Loucy (cell line): ENCODE measurements around the gene STRN.

Experiments used
- H2AFZ ChIP-seq: fragments of 200-600 bp; sonication (generic); 2 replicates; pipeline ENCODE4 v1.6.0; 2016; ENCODE audit warnings: antibody characterized with exemption, mild to moderate bottlenecking, low read length, moderate library complexity
- H3F3A ChIP-seq: fragments of 200-600 bp; 2 replicates; pipeline ENCODE4 v1.6.0; 2016; ENCODE audit warnings: antibody characterized with exemption, low read depth, mild to moderate bottlenecking
- H3K27me3 ChIP-seq: fragments of 200-600 bp; sonication (generic); 2 replicates; pipeline ENCODE4 v1.6.1; 2014; ENCODE audit warnings: low read length, mild to moderate bottlenecking; ENCODE audit not compliant: insufficient read depth, poor library complexity, severe bottlenecking
- H3K36me3 ChIP-seq: fragments of 200-600 bp; sonication (generic); 2 replicates; pipeline ENCODE4 v1.6.1; 2016; ENCODE audit warnings: low read length; ENCODE audit not compliant: insufficient read depth
- H3K4me1 ChIP-seq: fragments of 200-600 bp; sonication (generic); 2 replicates; pipeline ENCODE4 v1.5.1; 2014; ENCODE audit warnings: low read length, mild to moderate bottlenecking; ENCODE audit not compliant: insufficient read depth, poor library complexity, severe bottlenecking
- H3K4me2 ChIP-seq: fragments of 200-600 bp; sonication (generic); 2 replicates; pipeline ENCODE4 v1.6.0; 2014; ENCODE audit warnings: antibody characterized with exemption, low read length, low read depth, mild to moderate bottlenecking; ENCODE audit not compliant: poor library complexity, severe bottlenecking
- H3K4me3 ChIP-seq: fragments of 200-600 bp; sonication (generic); 2 replicates; pipeline ENCODE4 v1.5.1; 2014; ENCODE audit warnings: low read length, mild to moderate bottlenecking, mixed read lengths; ENCODE audit not compliant: poor library complexity, severe bottlenecking
- H3K79me2 ChIP-seq: fragments of 200-600 bp; sonication (generic); 2 replicates; pipeline ENCODE4 v1.6.1; 2014; ENCODE audit warnings: low read length; ENCODE audit not compliant: insufficient read depth
- H3K9ac ChIP-seq: fragments of 200-600 bp; sonication (generic); 2 replicates; pipeline ENCODE4 v1.6.0; 2014; ENCODE audit warnings: mild to moderate bottlenecking, low read depth, low read length, moderate library complexity; ENCODE audit not compliant: poor library complexity, severe bottlenecking
- H3K9me2 ChIP-seq: fragments of 200-600 bp; sonication (generic); replicated peaks from 2 replicates; pipeline ENCODE4 v1.6.1; 2016; ENCODE audit warnings: low read depth, low read length, mixed read lengths
- H3K9me3 ChIP-seq: fragments of 200-600 bp; sonication (generic); 2 replicates; pipeline ENCODE4 v1.6.1; 2014; ENCODE audit warnings: mild to moderate bottlenecking, antibody characterized with exemption, low read length, low read depth; ENCODE audit not compliant: insufficient read depth
- H4K20me1 ChIP-seq: fragments of 200-600 bp; sonication (generic); 2 replicates; pipeline ENCODE4 v1.6.0; 2014; ENCODE audit warnings: antibody characterized with exemption, low read length, mild to moderate bottlenecking; ENCODE audit not compliant: insufficient read depth, poor library complexity, severe bottlenecking
- EZH2phosphoT487 ChIP-seq: fragments of 200-600 bp; IDR thresholded peaks from 2 replicates; pipeline ENCODE4 v1.6.1; 2018; ENCODE audit warnings: antibody characterized with exemption, mild to moderate bottlenecking, moderate library complexity, borderline replicate concordance
- TF ChIP-seq, protein P1 (sequence below): fragments of 200-600 bp; sonication (generic); conservative IDR thresholded peaks from 2 replicates; pipeline ENCODE4 v1.5.1; 2014; ENCODE audit warnings: mild to moderate bottlenecking, antibody characterized with exemption, low read length

The STRN gene, protein sequence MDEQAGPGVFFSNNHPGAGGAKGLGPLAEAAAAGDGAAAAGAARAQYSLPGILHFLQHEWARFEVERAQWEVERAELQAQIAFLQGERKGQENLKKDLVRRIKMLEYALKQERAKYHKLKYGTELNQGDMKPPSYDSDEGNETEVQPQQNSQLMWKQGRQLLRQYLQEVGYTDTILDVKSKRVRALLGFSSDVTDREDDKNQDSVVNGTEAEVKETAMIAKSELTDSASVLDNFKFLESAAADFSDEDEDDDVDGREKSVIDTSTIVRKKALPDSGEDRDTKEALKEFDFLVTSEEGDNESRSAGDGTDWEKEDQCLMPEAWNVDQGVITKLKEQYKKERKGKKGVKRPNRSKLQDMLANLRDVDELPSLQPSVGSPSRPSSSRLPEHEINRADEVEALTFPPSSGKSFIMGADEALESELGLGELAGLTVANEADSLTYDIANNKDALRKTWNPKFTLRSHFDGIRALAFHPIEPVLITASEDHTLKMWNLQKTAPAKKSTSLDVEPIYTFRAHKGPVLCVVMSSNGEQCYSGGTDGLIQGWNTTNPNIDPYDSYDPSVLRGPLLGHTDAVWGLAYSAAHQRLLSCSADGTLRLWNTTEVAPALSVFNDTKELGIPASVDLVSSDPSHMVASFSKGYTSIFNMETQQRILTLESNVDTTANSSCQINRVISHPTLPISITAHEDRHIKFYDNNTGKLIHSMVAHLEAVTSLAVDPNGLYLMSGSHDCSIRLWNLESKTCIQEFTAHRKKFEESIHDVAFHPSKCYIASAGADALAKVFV

DNA sequence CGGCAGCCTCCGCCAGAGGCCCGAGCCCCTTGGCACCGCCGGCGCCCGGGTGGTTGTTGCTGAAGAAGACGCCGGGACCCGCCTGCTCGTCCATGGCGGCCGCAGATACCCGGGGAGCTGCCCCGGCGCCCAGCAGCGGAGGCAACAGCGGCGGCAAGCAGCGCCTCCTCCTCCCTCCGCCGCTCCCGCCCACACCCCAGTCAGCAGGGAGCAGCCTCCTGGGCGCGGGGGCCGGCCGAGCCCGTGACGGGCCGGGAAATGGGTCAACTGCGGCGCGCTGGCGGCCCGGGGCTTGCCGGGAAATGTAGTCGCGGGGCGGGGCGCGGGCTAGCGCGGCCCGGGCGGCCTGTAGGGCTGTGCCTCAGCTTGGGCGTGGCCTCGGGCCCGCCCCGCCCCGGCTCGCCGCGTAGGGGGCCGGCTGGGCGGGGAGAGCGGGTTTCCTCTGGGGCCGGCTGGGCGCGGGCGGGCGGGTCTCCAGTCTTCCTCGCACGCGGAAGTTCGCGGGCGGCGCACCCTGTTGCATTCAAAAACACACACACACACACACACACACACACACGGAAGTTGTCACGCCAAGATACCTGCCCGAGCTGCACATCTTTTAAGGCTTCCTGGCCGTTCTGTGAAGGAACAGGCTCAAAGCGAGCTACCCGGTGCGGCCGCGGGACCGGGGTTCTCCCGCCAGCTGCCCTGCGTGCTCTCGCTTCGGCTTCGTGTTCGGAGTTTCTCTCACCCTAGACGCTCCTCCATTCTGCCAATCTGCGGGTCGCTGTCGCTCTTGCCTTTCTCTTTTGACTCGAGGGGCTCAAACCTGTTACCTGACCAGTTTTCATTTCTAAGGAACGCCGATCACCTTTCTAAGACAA is at the start of gene STRN:
TSS of gene STRN (minus strand) at position 167 of the 866 bp plus-strand sequence. CDS start at position 94, 73 bp downstream.
- H3K36me3 ChIP-seq = no peaks in the 10 kb centered on the region
- H3K9ac ChIP-seq = peak within 1 kb of the TSS; percentile 85
- H3K9me3 ChIP-seq = no peaks in the 10 kb centered on the region
- no peaks in the 10 kb centered on the region for H3K9me2 ChIP-seq
- peaks cover 14% of the 10 kb centered on the region for H4K20me1 ChIP-seq
- peak within 1 kb of the TSS; percentile 81 for H2AFZ ChIP-seq
- TF ChIP-seq EZH2phosphoT487 = no peak
- TF ChIP-seq, protein P1, sequence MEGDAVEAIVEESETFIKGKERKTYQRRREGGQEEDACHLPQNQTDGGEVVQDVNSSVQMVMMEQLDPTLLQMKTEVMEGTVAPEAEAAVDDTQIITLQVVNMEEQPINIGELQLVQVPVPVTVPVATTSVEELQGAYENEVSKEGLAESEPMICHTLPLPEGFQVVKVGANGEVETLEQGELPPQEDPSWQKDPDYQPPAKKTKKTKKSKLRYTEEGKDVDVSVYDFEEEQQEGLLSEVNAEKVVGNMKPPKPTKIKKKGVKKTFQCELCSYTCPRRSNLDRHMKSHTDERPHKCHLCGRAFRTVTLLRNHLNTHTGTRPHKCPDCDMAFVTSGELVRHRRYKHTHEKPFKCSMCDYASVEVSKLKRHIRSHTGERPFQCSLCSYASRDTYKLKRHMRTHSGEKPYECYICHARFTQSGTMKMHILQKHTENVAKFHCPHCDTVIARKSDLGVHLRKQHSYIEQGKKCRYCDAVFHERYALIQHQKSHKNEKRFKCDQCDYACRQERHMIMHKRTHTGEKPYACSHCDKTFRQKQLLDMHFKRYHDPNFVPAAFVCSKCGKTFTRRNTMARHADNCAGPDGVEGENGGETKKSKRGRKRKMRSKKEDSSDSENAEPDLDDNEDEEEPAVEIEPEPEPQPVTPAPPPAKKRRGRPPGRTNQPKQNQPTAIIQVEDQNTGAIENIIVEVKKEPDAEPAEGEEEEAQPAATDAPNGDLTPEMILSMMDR = no peak
- peaks cover 44% of the 10 kb centered on the region for H3K79me2 ChIP-seq
- H3K4me3 ChIP-seq = peak within 1 kb of the TSS; percentile 91
- H3K4me1 ChIP-seq = peaks cover 48% of the 10 kb centered on the region
- H3K4me2 ChIP-seq = peak within 1 kb of the TSS; percentile 88
- no peaks in the 10 kb centered on the region for H3K27me3 ChIP-seq
- no peaks in the 10 kb centered on the region for H3F3A ChIP-seq

DNA sequence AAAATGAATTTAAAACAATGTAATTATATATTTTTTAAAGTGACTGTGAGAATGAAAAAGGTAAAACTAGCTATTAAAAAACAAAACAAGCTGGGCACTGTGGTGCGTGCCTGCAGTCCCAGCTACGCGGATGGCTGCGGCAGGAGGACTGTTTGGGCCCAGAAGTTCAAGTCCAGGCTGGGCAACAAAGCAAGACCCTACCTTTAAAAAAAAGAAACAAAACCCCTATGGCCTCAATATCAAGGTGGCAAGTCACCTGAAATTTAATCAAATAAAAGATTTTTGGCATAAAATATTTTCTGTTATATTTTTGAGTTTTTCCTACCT is 46.9 kb upstream of the STRN start:
- TF ChIP-seq EZH2phosphoT487 = no peak
- TF ChIP-seq, protein P1 = no peak
- Histone ChIP-seq H2AFZ (no peak overlapping the region), H3K9ac (no peak overlapping the region), H3K4me3 (no peak overlapping the region), H3K27me3 (no peaks in the 10 kb centered on the region), H3K9me3 (no peaks in the 10 kb centered on the region), H3K9me2 (no peaks in the 10 kb centered on the region), H3K79me2 (no peaks in the 10 kb centered on the region), H3F3A (no peaks in the 10 kb centered on the region), H3K36me3 (peaks cover 24% of the 10 kb centered on the region), H4K20me1 (no peaks in the 10 kb centered on the region), H3K4me1 (no peaks in the 10 kb centered on the region), H3K4me2 (no peak overlapping the region)

DNA sequence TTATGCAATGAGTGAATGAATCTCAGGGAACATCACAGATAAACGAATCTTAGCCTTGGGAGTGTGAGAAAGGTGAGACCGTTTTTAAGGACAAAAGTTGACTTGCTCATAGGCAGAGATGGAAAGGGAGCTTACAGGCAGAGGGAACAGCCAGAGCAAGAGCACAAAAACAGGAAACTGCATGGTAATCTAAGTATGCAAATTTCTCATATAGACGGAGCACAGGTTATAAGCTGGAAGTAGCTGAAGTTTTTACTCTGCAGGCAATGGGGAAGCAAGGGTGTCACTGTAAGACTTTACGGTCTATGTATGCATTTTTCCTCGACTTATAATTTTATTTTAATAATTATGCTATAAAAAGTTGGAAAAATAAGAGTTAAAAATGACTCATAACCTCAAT is 44.8 kb upstream of the STRN start:
- no peak overlapping the region for H3K4me3 ChIP-seq
- H2AFZ ChIP-seq = no peak overlapping the region
- H3K36me3 ChIP-seq = peaks cover 34% of the 10 kb centered on the region
- H3K9me3 ChIP-seq = no peaks in the 10 kb centered on the region
- no peaks in the 10 kb centered on the region for H3K79me2 ChIP-seq
- H3K9ac ChIP-seq = no peak overlapping the region
- H3K27me3 ChIP-seq = no peaks in the 10 kb centered on the region
- TF ChIP-seq, protein P1 = no peak
- no peak for TF ChIP-seq EZH2phosphoT487
- H3K4me1 ChIP-seq = no peaks in the 10 kb centered on the region
- H4K20me1 ChIP-seq = no peaks in the 10 kb centered on the region
- no peaks in the 10 kb centered on the region for H3K9me2 ChIP-seq
- no peaks in the 10 kb centered on the region for H3F3A ChIP-seq
- H3K4me2 ChIP-seq = no peak overlapping the region
